Urothelium cell line (cell line): Measurements from ENCODE around the gene TGFBR3.

ENCODE experiments used
- DNase-seq: peaks from one replicate; pipeline ENCODE4 v3.0.0; 2011; ENCODE audit warnings: low spot score, mixed read lengths
- FAIRE-seq: peaks from 2 replicates; lab custom pipeline; 2011; peaks lifted over from hg19 to GRCh38; lab: Jason Lieb, UNC

The TGFBR3 gene

DNA sequence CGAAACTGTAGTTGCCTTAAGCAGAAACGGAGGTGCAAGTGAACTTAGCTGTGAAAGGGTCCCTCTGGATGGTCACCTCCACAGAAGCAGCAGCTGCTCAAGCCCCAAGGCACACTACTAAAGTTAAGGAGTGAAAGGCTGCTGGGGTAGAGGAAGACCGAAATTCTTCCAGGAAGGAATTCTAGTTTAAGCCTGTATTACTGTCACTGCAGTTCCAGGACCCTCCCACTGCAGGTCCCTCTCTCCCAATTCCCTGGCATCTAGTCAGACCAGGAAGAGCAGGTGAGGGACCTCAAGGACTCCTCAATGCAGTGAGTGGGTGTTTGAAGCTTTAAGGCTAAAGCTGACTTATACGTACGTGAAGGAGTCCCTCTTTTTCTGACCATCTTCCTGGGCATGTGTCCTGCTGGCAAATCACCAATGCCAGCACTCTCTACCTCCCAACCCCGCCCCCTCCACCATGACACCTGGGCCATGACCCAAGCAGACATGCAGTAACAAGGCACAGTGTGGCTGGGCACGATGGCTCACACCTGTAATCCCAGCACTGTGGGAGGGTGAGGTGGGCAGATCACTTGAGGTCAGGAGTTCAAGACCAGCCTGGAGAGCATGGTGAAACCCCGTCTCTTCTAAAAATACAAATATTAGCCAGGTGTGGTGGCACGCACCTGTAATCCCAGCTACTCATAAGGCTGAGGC lies 57.2 kb downstream of the TGFBR3 start:
- no peak for FAIRE-seq
- no peak for DNase-seq

GRCh38 chr1:91827459-91828321 lies 58.3 kb downstream of the TGFBR3 start:
- DNase-seq (no peak), FAIRE-seq (no peak)

DNA sequence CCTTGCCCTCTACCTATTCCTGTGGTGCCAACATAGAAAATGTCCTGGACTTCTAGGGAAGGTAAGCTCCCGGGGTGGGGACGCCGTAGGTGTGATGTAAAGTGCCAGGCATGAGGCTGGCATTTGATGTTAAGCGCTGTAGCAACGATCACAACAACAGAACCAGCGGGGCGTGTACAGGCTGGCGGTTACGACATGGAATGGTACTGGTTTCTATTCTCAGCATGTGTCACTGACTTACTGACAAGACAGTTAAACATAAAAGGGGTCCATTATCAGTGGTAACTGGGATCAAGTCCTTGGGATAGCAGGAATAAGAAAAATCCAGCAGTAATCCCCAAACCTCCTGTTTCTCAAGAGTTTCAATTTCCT lies 58.9 kb downstream of the TGFBR3 start:
- FAIRE-seq = no peak

DNA sequence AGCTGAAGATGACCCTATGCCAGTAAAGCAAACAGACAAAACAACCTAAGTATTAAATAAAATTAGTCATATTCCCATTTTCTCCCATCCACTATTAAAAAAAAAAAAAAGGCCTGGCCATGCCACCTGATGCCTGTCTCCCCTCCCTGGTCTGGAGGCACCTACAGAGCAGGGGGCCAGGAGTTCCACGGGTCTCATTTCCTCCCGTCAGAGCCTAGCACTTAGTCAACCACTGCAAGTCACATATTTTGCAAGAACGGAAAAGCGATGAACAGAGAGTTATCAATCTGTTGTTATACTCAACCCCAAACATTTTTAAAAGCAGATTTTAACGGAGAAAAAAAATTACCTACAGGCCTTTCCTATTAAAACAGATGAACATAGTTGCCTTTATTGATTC lies 59.3 kb downstream of the TGFBR3 start:
- FAIRE-seq = no peak

More for the DNA sequence above, 58.9 kb downstream of the TGFBR3 start:
- no peak for DNase-seq

DNA sequence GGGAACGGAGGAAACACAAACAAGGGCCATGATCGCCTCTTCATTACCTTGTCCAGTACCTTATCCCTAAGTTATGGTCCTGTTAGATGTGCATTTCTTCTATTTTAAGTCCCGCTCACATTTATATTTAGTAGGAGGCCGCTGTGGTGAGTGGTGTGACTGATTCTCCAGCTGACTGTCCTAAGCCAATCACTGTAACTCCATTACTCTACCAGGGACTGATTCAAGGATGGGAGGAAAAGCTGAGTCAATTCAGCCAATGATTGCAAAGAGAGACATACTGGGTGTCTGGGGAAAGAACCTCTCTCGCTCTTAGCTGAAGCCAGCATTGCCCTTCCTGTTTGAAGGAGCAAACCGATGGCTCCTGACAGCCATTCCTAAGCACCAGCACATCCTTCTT lies 59.7 kb downstream of the TGFBR3 start:
- FAIRE-seq (no peak), DNase-seq (no peak)

More for the DNA sequence above, 59.3 kb downstream of the TGFBR3 start:
- no peak for DNase-seq

GRCh38 chr1:91821126-91821868 lies 64.7 kb downstream of the TGFBR3 start:
- DNase-seq (no peak), FAIRE-seq (no peak)

- FAIRE-seq (no peak), DNase-seq (no peak)
Measured at GRCh38 chr1:91819038-91819788, 66.7 kb downstream of the TGFBR3 start.

- DNase-seq (no peak), FAIRE-seq (no peak)
Measured at GRCh38 chr1:91818713-91818975, 67.3 kb downstream of the TGFBR3 start.

DNA sequence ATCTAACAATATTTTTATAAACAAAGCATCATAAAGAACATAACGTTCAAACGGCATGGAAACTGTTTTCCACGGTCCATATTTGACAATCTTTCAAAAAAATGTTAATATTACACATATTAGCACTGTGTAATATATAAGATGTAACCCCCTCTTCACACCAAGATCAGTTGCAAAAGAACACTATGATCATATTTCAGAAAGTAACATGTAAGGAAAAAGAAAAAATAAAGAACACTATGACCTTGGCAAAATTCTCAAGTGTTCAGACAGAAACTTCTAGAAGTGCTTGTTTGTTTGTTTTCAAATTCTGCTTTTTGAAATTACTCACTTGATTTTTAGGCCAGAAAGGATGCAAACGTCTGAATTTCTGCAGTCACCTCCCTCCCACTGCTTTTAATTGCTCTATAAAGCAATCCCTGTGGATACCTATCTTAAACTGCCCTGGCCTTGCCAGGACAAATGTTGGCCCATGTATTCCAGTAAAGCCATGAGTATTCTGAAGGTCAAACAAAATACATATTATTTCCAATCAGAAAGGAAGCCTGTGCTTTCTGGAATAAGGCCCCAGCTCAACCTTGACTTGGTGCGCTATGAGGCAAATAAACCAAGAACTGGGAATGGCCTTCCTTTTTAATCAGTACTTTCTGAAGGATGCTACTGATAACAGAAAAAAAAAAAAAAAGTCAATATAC lies 68.6 kb downstream of the TGFBR3 start:
- FAIRE-seq (no peak), DNase-seq (no peak)

DNA sequence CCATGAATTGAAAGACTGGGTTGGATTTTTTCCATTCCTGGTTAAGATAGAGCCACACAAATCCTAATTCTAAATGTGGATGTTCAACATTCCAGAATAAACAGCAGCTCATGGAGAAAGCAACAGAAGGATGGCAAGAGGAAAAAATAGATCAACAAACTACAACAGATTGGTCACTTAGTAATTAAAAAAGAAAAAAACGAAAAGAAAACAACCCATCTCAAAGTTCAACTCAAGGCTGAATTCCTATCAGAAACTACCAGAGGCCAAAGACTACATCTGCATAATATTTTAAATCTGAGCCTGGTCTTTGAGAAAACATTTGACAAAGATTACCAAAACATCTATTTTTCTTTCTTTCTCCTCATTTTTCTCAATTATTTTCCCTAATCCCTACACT lies 69.9 kb downstream of the TGFBR3 start:
- no peak for FAIRE-seq

DNA sequence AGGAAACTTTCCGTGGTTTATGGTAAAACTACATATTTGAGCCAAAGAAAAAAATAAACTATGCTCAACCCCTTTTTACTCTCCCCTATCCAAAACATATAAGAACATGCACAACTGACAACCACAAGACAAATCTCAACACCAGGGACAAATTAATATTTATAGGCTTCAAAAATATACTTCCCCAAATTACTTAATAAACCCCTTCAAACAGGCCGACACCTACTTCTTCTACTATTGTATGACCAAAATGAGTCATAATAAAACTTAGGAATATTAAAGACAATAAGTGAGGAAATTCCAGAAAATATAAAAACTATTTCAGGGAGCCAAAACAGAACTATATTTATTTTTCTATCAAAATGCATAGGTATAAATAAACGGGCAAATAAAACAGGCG lies 71.5 kb downstream of the TGFBR3 start:
- DNase-seq (no peak), FAIRE-seq (no peak)

More for the DNA sequence above, 69.9 kb downstream of the TGFBR3 start:
- DNase-seq = no peak

GRCh38 chr1:91813813-91814212 lies 72.1 kb downstream of the TGFBR3 start:
- DNase-seq (no peak), FAIRE-seq (no peak)

- no peak for FAIRE-seq
- DNase-seq = no peak
Measured at GRCh38 chr1:91811363-91812025, 74.5 kb downstream of the TGFBR3 start.

DNA sequence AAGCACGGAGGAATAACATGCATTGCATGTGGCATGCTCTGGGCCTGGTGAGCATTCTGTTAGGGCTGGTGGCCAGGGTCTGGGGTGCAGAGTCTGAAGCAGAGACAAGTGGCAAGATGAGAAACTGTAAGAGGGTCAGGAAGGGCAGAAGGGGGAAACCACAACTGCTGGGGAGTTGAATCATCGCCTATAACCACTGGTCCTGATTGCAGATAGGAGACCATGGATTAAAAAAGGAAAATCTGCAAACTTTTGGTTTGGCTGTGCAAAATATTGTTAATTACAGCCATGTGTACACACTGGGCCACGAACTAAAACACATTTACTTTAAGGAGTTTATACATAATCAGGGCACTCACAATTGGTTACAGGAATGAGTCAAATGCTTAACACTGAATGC lies 76.6 kb downstream of the TGFBR3 start:
- no peak for DNase-seq
- no peak for FAIRE-seq

DNA sequence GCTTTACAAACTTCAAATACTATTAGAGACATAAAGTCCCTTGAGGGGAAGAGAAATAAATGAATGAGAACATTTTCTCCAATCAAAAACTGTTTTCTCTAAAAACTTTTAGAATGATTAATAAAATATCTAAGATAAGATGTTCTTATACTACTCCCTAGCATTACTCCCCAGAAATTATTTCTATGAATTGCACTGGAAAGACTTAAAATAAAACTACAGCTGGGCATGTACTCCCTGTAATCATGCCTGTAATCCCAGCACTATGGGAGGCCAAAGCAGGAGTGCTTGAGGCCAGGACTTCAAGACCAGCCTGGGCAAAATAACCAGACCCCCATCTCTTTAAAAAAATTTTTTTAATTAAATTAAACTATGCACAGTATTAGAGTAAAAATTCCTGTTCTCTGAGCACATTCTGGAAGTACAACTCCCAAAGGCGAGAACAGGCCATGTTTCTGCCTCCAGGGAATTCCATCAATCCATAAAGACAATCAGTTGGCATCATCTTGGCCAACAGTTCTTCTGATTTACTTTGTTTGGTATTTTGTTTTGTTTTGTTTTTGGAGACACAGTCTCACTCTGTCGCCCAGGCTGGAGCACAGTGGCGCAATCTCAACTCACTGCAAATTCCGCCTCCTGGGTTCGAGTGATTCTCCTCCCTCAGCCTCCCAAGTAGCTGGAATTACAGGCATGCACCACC lies 77.9 kb downstream of the TGFBR3 start:
- DNase-seq (no peak), FAIRE-seq (no peak)

GRCh38 chr1:91806769-91807700 lies 78.9 kb downstream of the TGFBR3 start:
- no peak for DNase-seq
- no peak for FAIRE-seq

GRCh38 chr1:91806181-91806768 lies 79.7 kb downstream of the TGFBR3 start:
- DNase-seq = no peak
- FAIRE-seq = no peak

DNA sequence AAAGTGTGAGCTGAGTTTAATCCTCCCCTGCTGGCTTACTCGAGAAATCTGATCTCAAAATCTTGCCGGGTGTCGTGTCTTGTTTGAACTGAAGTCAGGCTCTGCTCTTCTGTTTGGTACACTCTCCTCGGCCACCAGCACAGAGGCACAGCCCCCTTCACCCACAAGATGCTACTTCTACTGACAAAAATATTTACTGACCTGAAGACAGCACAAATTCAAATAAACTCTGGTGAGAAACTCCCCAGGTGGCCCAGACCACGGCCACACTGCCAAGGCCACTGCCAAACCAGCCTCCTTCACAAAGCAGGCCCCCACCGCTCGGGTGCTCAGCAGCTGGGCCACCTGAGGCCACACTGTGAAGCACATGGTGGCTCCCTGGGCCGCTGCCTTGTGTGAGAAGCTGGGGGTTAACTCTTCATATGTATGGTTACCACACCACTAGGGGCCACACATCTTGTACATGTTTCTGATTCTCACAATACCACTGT lies 80.6 kb downstream of the TGFBR3 start:
- DNase-seq (no peak), FAIRE-seq (no peak)
